Peyer's patch (tissue), 4 donors: ENCODE results near the gene KNSTRN. TPM values are rescaled to one million over a fixed set of nuclear protein-coding genes. Genes with fewer than 3 reads are reported as not detected.

Experiments used
- DNase-seq, 3 donors: peaks; one replicate each; pipeline ENCODE4 v3.0.0-alpha.2; 2017 to 2019
- H3K27ac ChIP-seq, 4 donors: fragments of 200-600 bp; sonication (generic); one replicate each; pipeline ENCODE4 v1.5.1; 2016 to 2019
- H3K27me3 ChIP-seq, 2 donors: fragments of 200-600 bp; sonication (generic); one replicate each; pipeline ENCODE4 v1.5.1; 2019
- H3K36me3 ChIP-seq, 3 donors: fragments of 200-600 bp; sonication (generic); one replicate each; pipeline ENCODE4 v1.5.1; 2016 to 2019
- H3K4me1 ChIP-seq, 4 donors: fragments of 200-600 bp; sonication (generic); one replicate each; pipeline ENCODE4 v1.5.1; 2016 to 2019
- H3K4me3 ChIP-seq, 4 donors: fragments of 200-600 bp; sonication (generic); 1 replicate in 3 of 4; 2 replicates in 1 of 4; pipeline ENCODE4 v1.5.1; 2016 to 2019; ENCODE audit warnings: mild to moderate bottlenecking in 1 of 4
- H3K9me3 ChIP-seq, 4 donors: fragments of 200-600 bp; sonication (generic); one replicate each; pipeline ENCODE4 v1.5.1; 2016 to 2019; ENCODE audit warnings: mild to moderate bottlenecking in 1 of 4
- POLR2A ChIP-seq, 2 donors: fragments of 450-650 bp; IDR thresholded peaks; one replicate each; pipeline ENCODE4 v1.5.1; 2017; ENCODE audit warnings: antibody characterized with exemption in 2 of 2, mild to moderate bottlenecking in 2 of 2, moderate library complexity in 2 of 2
- total RNA-seq, 4 donors: library from RNA; depleted of rRNA; stranded (reverse); fragments of >200 nt; gene quantifications; one replicate each; pipeline ENCODE4 v1.1.0, GENCODE V29; 2016
- TF ChIP-seq, protein P1 (sequence below), 6 experiments: fragments of 450-650 bp in 4 of 6; fragments of 200-600 bp in 2 of 6; sonication (generic) in 1 of 6; IDR thresholded peaks; one replicate each; pipeline ENCODE4 v1.5.1; 2017 to 2019; ENCODE audit warnings: antibody characterized with exemption in 6 of 6, mild to moderate bottlenecking in 3 of 6, moderate library complexity in 1 of 6

KNSTRN gene
- total RNA-seq, 4 donors from 2014 or later = 4.7 to 63.5 (median 6.5) TPM

DNA sequence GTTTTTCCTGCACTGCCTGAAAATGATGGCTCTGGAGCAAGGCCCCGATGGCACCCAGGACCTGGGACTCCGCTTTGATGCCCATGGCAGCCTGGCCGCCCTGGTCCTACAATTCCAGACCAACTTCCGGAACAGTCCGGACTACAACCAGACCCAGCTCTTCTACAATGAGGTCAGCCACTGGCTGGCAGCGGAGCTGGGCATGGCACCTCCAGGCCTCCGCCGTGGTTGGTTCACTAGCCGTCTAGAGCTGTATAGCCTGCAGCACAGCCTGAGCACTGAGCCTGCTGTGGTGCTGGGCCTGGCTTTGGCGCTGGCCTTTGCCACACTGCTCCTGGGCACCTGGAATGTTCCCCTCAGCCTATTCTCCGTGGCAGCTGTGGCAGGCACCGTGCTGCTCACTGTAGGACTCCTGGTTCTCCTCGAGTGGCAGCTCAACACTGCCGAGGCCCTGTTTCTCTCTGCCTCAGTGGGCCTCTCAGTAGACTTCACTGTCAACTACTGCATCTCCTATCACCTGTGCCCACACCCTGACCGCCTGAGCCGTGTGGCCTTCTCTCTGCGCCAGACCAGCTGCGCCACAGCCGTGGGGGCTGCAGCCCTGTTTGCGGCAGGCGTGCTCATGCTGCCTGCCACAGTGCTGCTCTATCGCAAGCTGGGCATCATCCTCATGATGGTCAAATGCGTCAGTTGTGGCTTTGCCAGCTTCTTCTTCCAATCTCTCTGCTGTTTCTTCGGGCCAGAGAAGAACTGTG lies 13.6 kb upstream of the KNSTRN start:
- Histone ChIP-seq H3K27ac (peak overlapping the region in 1 of 4 donors; percentile 79), H3K27me3 (no peaks in the 10 kb centered on the region), H3K4me1 (peaks cover 3 to 20% (median 15%) of the 10 kb centered on the region in 4 donors), H3K9me3 (no peaks in the 10 kb centered on the region), H3K4me3 (no peak overlapping the region), H3K36me3 (no peaks in the 10 kb centered on the region)
- DNase-seq = no peak
- TF ChIP-seq POLR2A (IDR thresholded peaks at IDR 0.05) = no peak
- TF ChIP-seq, protein P1, sequence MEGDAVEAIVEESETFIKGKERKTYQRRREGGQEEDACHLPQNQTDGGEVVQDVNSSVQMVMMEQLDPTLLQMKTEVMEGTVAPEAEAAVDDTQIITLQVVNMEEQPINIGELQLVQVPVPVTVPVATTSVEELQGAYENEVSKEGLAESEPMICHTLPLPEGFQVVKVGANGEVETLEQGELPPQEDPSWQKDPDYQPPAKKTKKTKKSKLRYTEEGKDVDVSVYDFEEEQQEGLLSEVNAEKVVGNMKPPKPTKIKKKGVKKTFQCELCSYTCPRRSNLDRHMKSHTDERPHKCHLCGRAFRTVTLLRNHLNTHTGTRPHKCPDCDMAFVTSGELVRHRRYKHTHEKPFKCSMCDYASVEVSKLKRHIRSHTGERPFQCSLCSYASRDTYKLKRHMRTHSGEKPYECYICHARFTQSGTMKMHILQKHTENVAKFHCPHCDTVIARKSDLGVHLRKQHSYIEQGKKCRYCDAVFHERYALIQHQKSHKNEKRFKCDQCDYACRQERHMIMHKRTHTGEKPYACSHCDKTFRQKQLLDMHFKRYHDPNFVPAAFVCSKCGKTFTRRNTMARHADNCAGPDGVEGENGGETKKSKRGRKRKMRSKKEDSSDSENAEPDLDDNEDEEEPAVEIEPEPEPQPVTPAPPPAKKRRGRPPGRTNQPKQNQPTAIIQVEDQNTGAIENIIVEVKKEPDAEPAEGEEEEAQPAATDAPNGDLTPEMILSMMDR (IDR thresholded peaks at IDR 0.05) = no peak

DNA sequence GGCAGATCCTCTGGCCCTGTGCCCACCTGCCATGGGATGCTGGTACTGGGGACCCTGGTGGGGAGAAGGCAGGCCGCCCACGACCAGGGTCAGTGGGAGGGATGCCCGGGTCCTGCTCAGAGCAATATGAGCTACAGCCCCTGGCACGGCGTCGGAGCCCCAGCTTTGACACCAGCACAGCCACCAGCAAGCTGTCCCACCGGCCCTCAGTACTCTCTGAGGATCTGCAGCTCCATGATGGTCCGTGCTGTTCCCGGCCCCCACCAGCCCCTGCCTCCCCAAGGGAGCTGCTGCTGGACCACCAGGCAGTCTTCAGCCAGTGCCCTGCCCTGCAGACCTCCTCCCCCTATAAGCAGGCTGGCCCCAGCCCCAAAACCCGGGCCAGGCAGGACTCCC lies 13.0 kb upstream of the KNSTRN start:
- TF ChIP-seq, protein P1 (IDR thresholded peaks at IDR 0.05) = no peak
- TF ChIP-seq POLR2A (IDR thresholded peaks at IDR 0.05) = no peak

DNA sequence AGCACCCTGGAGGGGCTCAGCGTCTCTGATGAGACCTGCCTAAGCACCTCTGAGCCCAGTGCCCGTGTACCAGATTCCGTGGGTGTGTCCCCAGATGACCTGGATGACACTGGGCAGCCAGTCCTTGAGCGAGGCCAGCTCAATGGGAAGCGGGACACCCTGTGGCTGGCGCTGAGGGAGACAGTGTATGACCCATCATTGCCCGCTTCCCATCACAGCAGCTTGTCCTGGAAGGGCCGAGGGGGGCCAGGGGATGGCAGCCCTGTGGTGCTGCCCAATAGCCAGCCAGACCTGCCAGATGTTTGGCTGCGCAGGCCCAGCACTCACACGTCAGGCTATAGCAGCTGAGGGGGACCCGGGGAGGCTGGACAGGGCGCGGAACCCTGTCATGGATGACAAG lies 12.6 kb upstream of the KNSTRN start:
- Histone ChIP-seq H3K36me3 (no peaks in the 10 kb centered on the region), H3K4me1 (peaks cover 3 to 20% (median 15%) of the 10 kb centered on the region in 4 donors), H3K27ac (no peak overlapping the region), H3K4me3 (no peak overlapping the region), H3K27me3 (no peaks in the 10 kb centered on the region), H3K9me3 (no peaks in the 10 kb centered on the region)
- no peak for DNase-seq
- TF ChIP-seq, protein P1 (IDR thresholded peaks at IDR 0.05) = no peak
- no peak for TF ChIP-seq POLR2A (IDR thresholded peaks at IDR 0.05)

More for the DNA sequence above, 13.0 kb upstream of the KNSTRN start:
- H3K36me3 ChIP-seq = no peaks in the 10 kb centered on the region
- H3K27me3 ChIP-seq = no peaks in the 10 kb centered on the region
- H3K9me3 ChIP-seq = no peaks in the 10 kb centered on the region
- peaks cover 3 to 20% (median 15%) of the 10 kb centered on the region in 4 donors for H3K4me1 ChIP-seq
- no peak overlapping the region for H3K27ac ChIP-seq
- H3K4me3 ChIP-seq = no peak overlapping the region
- no peak for DNase-seq

DNA sequence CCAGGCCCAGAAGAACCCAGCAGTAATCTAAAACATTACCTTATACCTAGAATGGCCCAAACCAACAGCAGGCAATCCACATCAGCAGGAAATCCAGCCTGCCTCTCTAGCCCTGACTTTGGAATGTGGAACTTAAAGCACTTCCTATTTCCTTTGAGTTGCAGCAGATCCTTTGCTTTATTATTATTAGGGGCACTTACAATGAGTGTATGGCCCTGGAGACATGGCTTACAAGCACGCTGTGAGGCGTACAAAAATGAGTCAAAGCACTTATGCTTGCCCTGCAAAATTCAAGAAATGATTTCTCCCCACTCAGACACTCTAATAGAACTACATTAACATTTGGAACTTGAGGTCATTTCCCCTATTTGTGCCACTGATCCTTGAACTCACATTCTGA lies 9.5 kb upstream of the KNSTRN start:
- Histone ChIP-seq H3K36me3 (no peaks in the 10 kb centered on the region), H3K4me3 (no peak overlapping the region), H3K9me3 (no peaks in the 10 kb centered on the region), H3K27me3 (no peaks in the 10 kb centered on the region), H3K27ac (no peak overlapping the region), H3K4me1 (peaks cover 0 to 6% (median 3%) of the 10 kb centered on the region in 4 donors)
- TF ChIP-seq, protein P1 (IDR thresholded peaks at IDR 0.05) = no peak
- TF ChIP-seq POLR2A (IDR thresholded peaks at IDR 0.05) = no peak
- no peak for DNase-seq

DNA sequence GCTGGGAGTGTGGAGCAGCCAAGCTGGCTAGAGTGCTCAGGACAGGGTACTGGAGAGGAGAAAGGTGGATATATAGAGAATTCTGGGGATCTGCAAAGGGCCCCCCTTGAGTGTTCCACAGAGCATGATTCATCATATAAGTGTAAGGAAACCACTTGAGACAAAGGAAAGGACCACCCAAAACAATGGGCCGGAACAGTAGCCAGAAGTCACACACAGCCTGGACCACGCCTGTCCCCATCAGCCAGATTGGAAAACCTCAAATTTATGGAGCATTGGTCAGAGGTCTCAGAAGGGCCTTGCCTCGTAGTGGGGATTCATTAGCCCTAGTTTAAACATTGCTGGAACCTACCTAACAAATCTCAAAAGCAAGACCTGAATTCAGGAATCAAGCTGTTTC lies 4.9 kb upstream of the KNSTRN start:
- TF ChIP-seq POLR2A (IDR thresholded peaks at IDR 0.05) = no peak

DNA sequence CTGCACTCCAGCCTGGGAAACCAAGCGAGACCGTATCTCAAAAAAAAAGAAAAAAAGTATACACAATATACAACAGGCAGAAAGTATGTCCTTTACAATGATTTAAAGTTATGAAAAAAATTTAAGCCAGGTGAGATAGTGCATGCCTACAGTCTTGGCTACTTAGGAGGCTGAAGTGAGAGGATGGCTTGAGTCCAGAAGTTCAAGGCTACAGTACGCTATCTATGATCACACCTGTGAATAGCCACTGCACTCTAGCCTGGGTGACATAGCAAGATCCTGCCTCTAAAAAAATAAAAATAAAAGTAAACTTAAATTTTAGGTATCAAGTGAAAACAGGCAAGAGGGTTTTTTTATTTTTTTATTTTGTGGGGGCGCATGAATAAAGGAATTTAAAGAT lies 3.1 kb upstream of the KNSTRN start:
- H3K4me3 ChIP-seq = no peak overlapping the region
- no peak for TF ChIP-seq POLR2A (IDR thresholded peaks at IDR 0.05)
- TF ChIP-seq, protein P1 (IDR thresholded peaks at IDR 0.05) = no peak
- H3K36me3 ChIP-seq = no peaks in the 10 kb centered on the region
- peaks cover 0 to 18% (median 2%) of the 10 kb centered on the region in 4 donors for H3K4me1 ChIP-seq
- no peaks in the 10 kb centered on the region for H3K27me3 ChIP-seq
- no peak overlapping the region for H3K27ac ChIP-seq
- no peak for DNase-seq
- no peaks in the 10 kb centered on the region for H3K9me3 ChIP-seq

More for the DNA sequence above, 4.9 kb upstream of the KNSTRN start:
- no peaks in the 10 kb centered on the region for H3K27me3 ChIP-seq
- peaks cover 0 to 5% (median 0%) of the 10 kb centered on the region in 4 donors for H3K4me1 ChIP-seq
- no peak overlapping the region for H3K4me3 ChIP-seq
- H3K27ac ChIP-seq = no peak overlapping the region
- H3K36me3 ChIP-seq = no peaks in the 10 kb centered on the region
- no peaks in the 10 kb centered on the region for H3K9me3 ChIP-seq
- DNase-seq = no peak
